Naive thymus-derived CD4-positive, alpha-beta T cell (primary cell): ENCODE measurements around the gene CEP44. TPM values are rescaled to one million over a fixed set of nuclear protein-coding genes. Genes with fewer than 3 reads are reported as not detected.
"Not testable (repeated sequence)": the region's sequence is repeated elsewhere in the genome, so short reads cannot be mapped to it uniquely, and the experiment has no call there.

Experiments
- ATAC-seq: fragments of 150-1000 bp; cut with Tn5 transposase; 2 replicates; pipeline ENCODE4 v1.10.0; 2021; ENCODE audit warnings: mild to moderate bottlenecking, moderate library complexity
- CTCF ChIA-PET: fragments of 350-600 bp; sonication (Branson Sonifier 250); formaldehyde crosslinking; loops from one replicate; lab custom pipeline; 2021; ENCODE audit warnings: antibody characterized with exemption; lab: Charles Lee
- POLR2A ChIA-PET: fragments of 350-600 bp; sonication (Branson Sonifier 250); formaldehyde crosslinking; loops from one replicate; lab custom pipeline; 2021; ENCODE audit warnings: antibody characterized with exemption, inconsistent platforms; lab: Charles Lee
- DNase-seq, 9 donors: peaks; one replicate each; pipeline versions ENCODE4 v3.0.0 to v3.0.0-alpha.2; 2020 to 2022; ENCODE audit warnings: mixed read lengths in 1 of 9
- H3K27ac ChIP-seq: one replicate; pipeline ENCODE4 v1.7.0; 2013; ENCODE audit warnings: mild to moderate bottlenecking, low read depth, low read length, moderate library complexity
- H3K27me3 ChIP-seq, 2 donors: one replicate each; pipeline ENCODE4 v1.7.0; 2013; ENCODE audit warnings: low read length in 2 of 2, mild to moderate bottlenecking in 2 of 2, moderate library complexity in 2 of 2; ENCODE audit not compliant: control insufficient read depth in 2 of 2, insufficient read depth in 2 of 2
- H3K36me3 ChIP-seq, 3 experiments: 1 replicate in 2 of 3; 2 replicates in 1 of 3; pipeline ENCODE4 v1.7.0; 2013; ENCODE audit warnings: low read length in 3 of 3, mild to moderate bottlenecking in 3 of 3, moderate library complexity in 1 of 3; ENCODE audit not compliant: insufficient read depth in 3 of 3, control insufficient read depth in 2 of 3
- H3K4me1 ChIP-seq, 2 donors: one replicate each; pipeline ENCODE4 v1.7.0; 2013; ENCODE audit warnings: low read length in 2 of 2, mild to moderate bottlenecking in 2 of 2, moderate library complexity in 1 of 2; ENCODE audit not compliant: control insufficient read depth in 2 of 2, insufficient read depth in 2 of 2
- H3K4me3 ChIP-seq: 2 replicates; pipeline ENCODE4 v1.7.0; 2013; ENCODE audit warnings: mild to moderate bottlenecking, low read length
- H3K9me3 ChIP-seq, 3 experiments: 1 replicate in 2 of 3; 2 replicates in 1 of 3; pipeline ENCODE4 v1.7.0; 2013; ENCODE audit warnings: low read length in 3 of 3; ENCODE audit not compliant: control insufficient read depth in 2 of 3
- H3K27ac Mint-ChIP-seq, 9 donors: one replicate each; pipeline ENCODE4 v1.8.0; 2020 to 2022; ENCODE audit warnings: mixed read lengths in 9 of 9, mild to moderate bottlenecking in 8 of 9, moderate library complexity in 5 of 9, inconsistent platforms in 2 of 9
- H3K27me3 Mint-ChIP-seq, 5 donors: one replicate each; pipeline ENCODE4 v1.8.0; 2021 to 2022; ENCODE audit warnings: mixed read lengths in 5 of 5, mild to moderate bottlenecking in 1 of 5
- H3K36me3 Mint-ChIP-seq, 5 donors: one replicate each; pipeline ENCODE4 v1.8.0; 2020 to 2022; ENCODE audit warnings: mixed read lengths in 5 of 5, mild to moderate bottlenecking in 3 of 5, inconsistent platforms in 1 of 5
- H3K4me1 Mint-ChIP-seq, 7 donors: one replicate each; pipeline ENCODE4 v1.8.0; 2020 to 2022; ENCODE audit warnings: mixed read lengths in 7 of 7, mild to moderate bottlenecking in 3 of 7, inconsistent platforms in 1 of 7
- H3K4me3 Mint-ChIP-seq, 10 donors: one replicate each; pipeline ENCODE4 v1.8.0; 2020 to 2022; ENCODE audit warnings: mild to moderate bottlenecking in 10 of 10, mixed read lengths in 10 of 10, moderate library complexity in 6 of 10, inconsistent platforms in 2 of 10
- H3K9me3 Mint-ChIP-seq, 11 donors: one replicate each; pipeline ENCODE4 v1.8.0; 2020 to 2022; ENCODE audit warnings: mixed read lengths in 11 of 11, mild to moderate bottlenecking in 4 of 11, inconsistent platforms in 1 of 11, moderate library complexity in 1 of 11
- intact Hi-C, 2 donors: fragments of 100-400 bp; cut with micrococcal nuclease; formaldehyde crosslinking; loops; one replicate each; pipeline ENCODE4 v1.15.1; 2023
- polyA plus RNA-seq, 2 donors: library from polyadenylated mRNA; unstranded; fragments of 300-500 nt; fragmentation: Illumina TruSeq; gene quantifications; one replicate each; pipeline ENCODE4 v1.2.3, GENCODE V29; 2021
- total RNA-seq, 6 experiments: library from RNA in 5 of 6; stranded (reverse) in 5 of 6; gene quantifications; 1 replicate in 5 of 6; 2 replicates in 1 of 6; pipeline ENCODE4 v1.2.3 and lab custom pipeline; 2021 to 2026

CEP44 gene
- total and polyA plus RNA-seq, 7 experiments from 2014 or later: 6.4 to 28.2 (median 18.0) TPM

- H3K4me1 Mint-ChIP-seq: peaks cover 0 to 2% (median 0%) of the 10 kb centered on the region in 7 donors
- POLR2A ChIA-PET: no interaction called here
- H3K36me3 Mint-ChIP-seq: peaks cover 3 to 21% (median 14%) of the 10 kb centered on the region in 5 donors
- Histone ChIP-seq H3K36me3 (no peaks in the 10 kb centered on the region), H3K27ac (no peak overlapping the region), H3K4me3 (no peak overlapping the region), H3K4me1 (no peaks in the 10 kb centered on the region), H3K9me3 (peaks cover 0 to 4% (median 0%) of the 10 kb centered on the region in 3 experiments), H3K27me3 (no peaks in the 10 kb centered on the region)
- H3K9me3 Mint-ChIP-seq: peaks cover 2 to 25% (median 14%) of the 10 kb centered on the region in 11 donors
- H3K27me3 Mint-ChIP-seq: peaks cover 14 to 38% (median 30%) of the 10 kb centered on the region in 5 donors
- H3K4me3 Mint-ChIP-seq: no peak overlapping the region
- DNase-seq (no peak), ATAC-seq (no peak)
- H3K27ac Mint-ChIP-seq: no peak overlapping the region
- CTCF ChIA-PET: no interaction called here
- intact Hi-C loops: no loop called here
These were observed 68.5 kb downstream of the CEP44 start for GRCh38 chr4:174352061-174352819.

- Histone ChIP-seq H3K36me3 (no peaks in the 10 kb centered on the region), H3K27ac (no peak overlapping the region), H3K27me3 (peaks cover 0 to 2% of the 10 kb centered on the region in 2 donors), H3K4me3 (no peak overlapping the region), H3K9me3 (no peaks in the 10 kb centered on the region), H3K4me1 (no peaks in the 10 kb centered on the region)
- peaks cover 0 to 4% (median 0%) of the 10 kb centered on the region in 11 donors for H3K9me3 Mint-ChIP-seq
- ChIA-PET POLR2A (no interaction called here), CTCF (no interaction called here)
- no peak overlapping the region for H3K4me3 Mint-ChIP-seq
- intact Hi-C loops: loop anchor here in 1 of 2 donors (5.0 kb wide), 1 partner anchor 165 kb away; the partner anchor contains the start of gene HPGD
- peaks cover 15 to 35% (median 23%) of the 10 kb centered on the region in 5 donors for H3K27me3 Mint-ChIP-seq
- no peaks in the 10 kb centered on the region for H3K36me3 Mint-ChIP-seq
- ATAC-seq (no peak), DNase-seq (no peak)
- peaks cover 0 to 23% (median 0%) of the 10 kb centered on the region in 7 donors for H3K4me1 Mint-ChIP-seq
- H3K27ac Mint-ChIP-seq: no peak overlapping the region
These were observed 73.6 kb downstream of the CEP44 start for GRCh38 chr4:174357321-174357720.

GRCh38 chr4:174358410-174358809 lies 74.7 kb downstream of the CEP44 start:
- no peak overlapping the region for H3K4me3 Mint-ChIP-seq
- no peak overlapping the region for H3K27ac Mint-ChIP-seq
- peaks cover 8 to 28% (median 23%) of the 10 kb centered on the region in 5 donors for H3K27me3 Mint-ChIP-seq
- peaks cover 0 to 2% of the 10 kb centered on the region in 2 donors for H3K27me3 ChIP-seq
- H3K9me3 ChIP-seq: no peaks in the 10 kb centered on the region
- H3K9me3 Mint-ChIP-seq: peaks cover 0 to 6% (median 0%) of the 10 kb centered on the region in 11 donors
- peaks cover 0 to 23% (median 0%) of the 10 kb centered on the region in 7 donors for H3K4me1 Mint-ChIP-seq
- H3K4me1 ChIP-seq: no peaks in the 10 kb centered on the region
- no peak overlapping the region for H3K27ac ChIP-seq
- H3K36me3 ChIP-seq: no peaks in the 10 kb centered on the region
- no peak overlapping the region for H3K4me3 ChIP-seq
- no peak for DNase-seq
- ChIA-PET POLR2A (no interaction called here), CTCF (interaction anchor here (0.5 to 0.6 kb wide), 2 partner anchors 8 to 9 kb away, joined by 3 read pairs; no protein-coding TSS in a partner anchor)
- H3K36me3 Mint-ChIP-seq: no peaks in the 10 kb centered on the region
- no peak for ATAC-seq
- intact Hi-C loops: loop anchor here in 1 of 2 donors (2.0 to 5.0 kb wide), 2 partner anchors 76 to 164 kb away; partner anchors contain the start of genes CEP44, FBXO8 and HPGD

- Histone ChIP-seq H3K4me1 (no peaks in the 10 kb centered on the region), H3K9me3 (no peaks in the 10 kb centered on the region), H3K36me3 (no peaks in the 10 kb centered on the region), H3K4me3 (no peak overlapping the region), H3K27ac (no peak overlapping the region), H3K27me3 (peaks cover 0 to 2% of the 10 kb centered on the region in 2 donors)
- Mint-ChIP-seq H3K4me3 (no peak overlapping the region), H3K27ac (no peak overlapping the region), H3K36me3 (no peaks in the 10 kb centered on the region), H3K9me3 (peaks cover 0 to 6% (median 0%) of the 10 kb centered on the region in 11 donors), H3K4me1 (peaks cover 0 to 23% (median 0%) of the 10 kb centered on the region in 7 donors), H3K27me3 (peaks cover 8 to 28% (median 21%) of the 10 kb centered on the region in 5 donors)
- ChIA-PET POLR2A (no interaction called here), CTCF (interaction anchor here (0.5 to 0.6 kb wide), 2 partner anchors 7 to 9 kb away, joined by 3 read pairs; no protein-coding TSS in a partner anchor)
- intact Hi-C loops: loop anchor here in 1 of 2 donors (2.0 to 5.0 kb wide), 2 partner anchors 76 to 163 kb away; partner anchors contain the start of genes CEP44, FBXO8 and HPGD
- ATAC-seq (peak; percentile 26), DNase-seq (no peak)
These were observed 75.1 kb downstream of the CEP44 start for GRCh38 chr4:174358829-174359228.

- H3K27ac Mint-ChIP-seq: no peak overlapping the region
- Histone ChIP-seq H3K36me3 (no peaks in the 10 kb centered on the region), H3K27me3 (peaks cover 0 to 2% of the 10 kb centered on the region in 2 donors), H3K27ac (no peak overlapping the region), H3K9me3 (no peaks in the 10 kb centered on the region), H3K4me1 (no peaks in the 10 kb centered on the region), H3K4me3 (no peak overlapping the region)
- H3K27me3 Mint-ChIP-seq: peaks cover 0 to 16% (median 10%) of the 10 kb centered on the region in 5 donors
- CTCF ChIA-PET: interaction anchor here (0.6 kb wide), 2 partner anchors 11 to 34 kb away, joined by 3 read pairs; no protein-coding TSS in a partner anchor
- H3K9me3 Mint-ChIP-seq: peaks cover 0 to 9% (median 0%) of the 10 kb centered on the region in 11 donors
- POLR2A ChIA-PET: no interaction called here
- no peak overlapping the region for H3K4me3 Mint-ChIP-seq
- no peaks in the 10 kb centered on the region for H3K36me3 Mint-ChIP-seq
- ATAC-seq (no peak), DNase-seq (no peak)
- H3K4me1 Mint-ChIP-seq: peaks cover 0 to 20% (median 0%) of the 10 kb centered on the region in 7 donors
- intact Hi-C loops: loop anchor here in 1 of 2 donors (5.0 kb wide), 1 partner anchor 1175 kb away; no protein-coding TSS in a partner anchor
These were observed 78.6 kb downstream of the CEP44 start for GRCh38 chr4:174362340-174362739.

- intact Hi-C loops: loop anchor here (2.0 to 5.0 kb wide), 3 partner anchors 159 to 1977 kb away; partner anchors contain the start of gene HPGD (in 1 of the 2)
- H3K4me1 ChIP-seq, H3K36me3 Mint-ChIP-seq, H3K27me3 ChIP-seq, H3K9me3 ChIP-seq, H3K27ac Mint-ChIP-seq, H3K27ac ChIP-seq, H3K9me3 Mint-ChIP-seq, ATAC-seq, DNase-seq, H3K4me3 ChIP-seq, POLR2A ChIA-PET, H3K4me3 Mint-ChIP-seq, H3K36me3 ChIP-seq: not testable (repeated sequence)
- peaks cover 0 to 12% (median 0%) of the 10 kb centered on the region in 7 donors for H3K4me1 Mint-ChIP-seq
- peaks cover 0 to 16% (median 10%) of the 10 kb centered on the region in 5 donors for H3K27me3 Mint-ChIP-seq
- CTCF ChIA-PET: interaction anchor here (0.7 kb wide), 1 partner anchor 262 kb away, joined by 5 read pairs; no protein-coding TSS in a partner anchor
These were observed 80.1 kb downstream of the CEP44 start for GRCh38 chr4:174363782-174364181.
